K562 (cell line): ENCODE measurements around the gene TBCCD1. TPM values are rescaled to one million over a fixed set of nuclear protein-coding genes. Genes with fewer than 3 reads are reported as not detected.

Source experiments
- ATAC-seq: fragments of 200-7000 bp; cut with Tn5 transposase; 3 replicates; pipeline ENCODE4 v1.9.1; 2020; ENCODE audit warnings: moderate library complexity
- BruUV-seq: library from RNA; stranded (reverse); fragments of 400-500 nt; replicated peaks from 2 replicates; lab custom pipeline; 2021; lab: Mats Ljungman, UMichigan
- CTCF ChIA-PET: fragments of 300-600 bp; formaldehyde crosslinking; extraction: SDS; loops from one replicate; lab custom pipeline; 2021; ENCODE audit warnings: low intra/inter-chr PET ratio; lab: Yijun Ruan, JAX
- POLR2A ChIA-PET: fragments of 300-600, 350-650 bp; sonication (Branson Sonifier 250); formaldehyde crosslinking; extraction: SDS; loops from one replicate; lab custom pipeline; 2021; ENCODE audit warnings: antibody characterized with exemption, inconsistent platforms; lab: Yijun Ruan, JAX
- DNase-seq, 4 experiments: peaks; one replicate each; pipeline versions ENCODE4 v3.0.0 to v3.0.0-alpha.2; 2011 to 2018; ENCODE audit warnings: low spot score in 3 of 4, mixed read lengths in 3 of 4; ENCODE audit errors: extremely low read depth in 1 of 4
- FAIRE-seq: peaks from 2 replicates; lab custom pipeline; 2011; peaks lifted over from hg19 to GRCh38; lab: Jason Lieb, UNC
- H2AFZ ChIP-seq: 2 replicates; pipeline ENCODE4 v1.6.0; 2011; ENCODE audit warnings: low read depth, low read length, control low read depth, inconsistent platforms
- H3K27ac ChIP-seq: fragments of 200-600 bp; 3 replicates; pipeline ENCODE4 v1.8.0; 2011; ENCODE audit warnings: low read depth, mild to moderate bottlenecking, control low read depth, inconsistent platforms, low read length, moderate library complexity, mixed read lengths; ENCODE audit errors: extremely low read depth
- H3K27me3 ChIP-seq, 2 experiments: fragments of 300-600 bp in 1 of 2; 2 replicates in 1 of 2; 3 replicates in 1 of 2; pipeline versions ENCODE4 v1.6.0 to v1.8.0; 2011; ENCODE audit warnings: inconsistent platforms in 2 of 2, low read length in 2 of 2, mild to moderate bottlenecking in 1 of 2, mixed read lengths in 1 of 2, moderate library complexity in 1 of 2; ENCODE audit not compliant: control insufficient read depth in 2 of 2, insufficient read depth in 2 of 2
- H3K36me3 ChIP-seq: fragments of 300-600 bp; 3 replicates; pipeline ENCODE4 v1.8.0; 2011; ENCODE audit warnings: mild to moderate bottlenecking, low read length, inconsistent platforms; ENCODE audit not compliant: control insufficient read depth, insufficient read depth
- H3K4me1 ChIP-seq, 2 experiments: fragments of 200-600 bp in 1 of 2; replicated peaks in 1 of 2; 2 replicates in 1 of 2; 3 replicates in 1 of 2; pipeline versions ENCODE4 v1.5.1 to v1.8.0; 2011; ENCODE audit warnings: inconsistent platforms in 2 of 2, low read length in 2 of 2, mild to moderate bottlenecking in 1 of 2, mixed read lengths in 1 of 2, moderate library complexity in 1 of 2; ENCODE audit not compliant: control insufficient read depth in 2 of 2, insufficient read depth in 2 of 2
- H3K4me2 ChIP-seq: 2 replicates; pipeline ENCODE4 v1.6.1; 2011; ENCODE audit warnings: low read length, control low read depth, inconsistent platforms, mixed read lengths; ENCODE audit not compliant: insufficient read depth
- H3K4me3 ChIP-seq: fragments of 200-600 bp; sonication (generic), shearing (Covaris generic); 2 replicates; pipeline ENCODE4 v1.5.1; 2016; ENCODE audit warnings: control low read depth, inconsistent platforms
- H3K79me2 ChIP-seq: fragments of 200-600 bp; 3 replicates; pipeline ENCODE4 v1.8.0; 2011; ENCODE audit warnings: low read length, inconsistent platforms; ENCODE audit not compliant: control insufficient read depth, insufficient read depth
- H3K9ac ChIP-seq, 2 experiments: 2 replicates each; pipeline versions ENCODE4 v1.6.0 to v1.6.1; 2011; ENCODE audit warnings: low read depth in 2 of 2, low read length in 2 of 2, control low read depth in 1 of 2, inconsistent platforms in 1 of 2, mild to moderate bottlenecking in 1 of 2, mixed read lengths in 1 of 2; ENCODE audit not compliant: insufficient read depth in 1 of 2
- H3K9me1 ChIP-seq: one replicate; pipeline ENCODE4 v1.6.0; 2011; ENCODE audit warnings: inconsistent platforms, mild to moderate bottlenecking, low read length, moderate library complexity; ENCODE audit not compliant: control insufficient read depth, insufficient read depth
- H3K9me3 ChIP-seq: replicated peaks from 2 replicates; pipeline ENCODE4 v1.5.1; 2011; ENCODE audit warnings: low read depth, low read length, inconsistent platforms; ENCODE audit not compliant: control insufficient read depth, insufficient read depth
- H4K20me1 ChIP-seq: replicated peaks from 2 replicates; pipeline ENCODE4 v1.6.1; 2011; ENCODE audit warnings: low read length, inconsistent platforms, mixed read lengths; ENCODE audit not compliant: control insufficient read depth, insufficient read depth
- C11orf30 ChIP-seq: fragments of 450-650 bp; IDR thresholded peaks from 2 replicates; pipeline ENCODE4 v1.6.1; 2016; ENCODE audit warnings: low read depth, mild to moderate bottlenecking
- DPF2 ChIP-seq: fragments of 450-650 bp; IDR thresholded peaks from 2 replicates; pipeline ENCODE4 v1.6.1; 2016
- HOXB6 ChIP-seq: fragments of 250-450 bp; sonication (Bioruptor Pico); IDR thresholded peaks from 2 replicates; pipeline ENCODE4 v1.5.1; 2022; ENCODE audit warnings: mild to moderate bottlenecking, borderline replicate concordance
- MAFG ChIP-seq: fragments of 450-650 bp; conservative IDR thresholded peaks from 2 replicates; pipeline ENCODE4 v1.6.1; 2016; ENCODE audit warnings: missing genetic modification characterization, missing compliant biosample characterization
- MAFK ChIP-seq: IDR thresholded peaks from 2 replicates; pipeline ENCODE4 v1.6.1; 2011; ENCODE audit warnings: low read length, improper control_type of control experiment
- MEF2A ChIP-seq: IDR thresholded peaks from 2 replicates; pipeline ENCODE4 v1.6.1; 2011; ENCODE audit warnings: low read depth, mild to moderate bottlenecking, low read length, moderate library complexity; ENCODE audit not compliant: control insufficient read depth
- PTBP1 ChIP-seq: fragments of 200-400 bp; formaldehyde crosslinking; IDR thresholded peaks from 2 replicates; pipeline ENCODE4 v1.6.1; 2017; ENCODE audit warnings: low read depth, low read length
- PTTG1 ChIP-seq: fragments of 450-650 bp; IDR thresholded peaks from 2 replicates; pipeline ENCODE4 v1.6.1; 2016; ENCODE audit warnings: low read depth, mild to moderate bottlenecking, missing genetic modification characterization, missing compliant biosample characterization
- RCOR1 ChIP-seq, 2 experiments: IDR thresholded peaks; 2 replicates each; pipeline ENCODE4 v1.6.1; 2012; ENCODE audit warnings: low read depth in 2 of 2, low read length in 2 of 2, borderline replicate concordance in 1 of 2, improper control_type of control experiment in 1 of 2
- RFX7 ChIP-seq: fragments of 250-450 bp; sonication (Bioruptor Pico); IDR thresholded peaks from 2 replicates; pipeline ENCODE4 v1.5.1; 2021; ENCODE audit warnings: mild to moderate bottlenecking
- SMAD3 ChIP-seq: fragments of 450-650 bp; formaldehyde crosslinking; conservative IDR thresholded peaks from 2 replicates; pipeline ENCODE4 v1.4.0; 2020; ENCODE audit warnings: mild to moderate bottlenecking
- SMARCE1 ChIP-seq: fragments of 450-650 bp; IDR thresholded peaks from 2 replicates; pipeline ENCODE4 v1.7.1; 2016; ENCODE audit warnings: mild to moderate bottlenecking
- TCFL5 ChIP-seq: fragments of 250-450 bp; sonication (Bioruptor Pico); conservative IDR thresholded peaks from 2 replicates; pipeline ENCODE4 v1.6.1; 2021; ENCODE audit warnings: mild to moderate bottlenecking, moderate library complexity, matching md5 sums
- WHSC1 ChIP-seq: IDR thresholded peaks from one replicate; pipeline ENCODE4 v1.6.1; 2012; ENCODE audit warnings: low read length, control low read depth, inconsistent platforms
- ZBTB1 ChIP-seq: sonication (generic); formaldehyde crosslinking; IDR thresholded peaks from 2 replicates; pipeline ENCODE4 v1.8.1; 2023; ENCODE audit warnings: missing genetic modification reagents, low read depth, mild to moderate bottlenecking, borderline replicate concordance
- ZC3H11A ChIP-seq: IDR thresholded peaks from 2 replicates; pipeline ENCODE4 v1.6.1; 2012; ENCODE audit warnings: low read depth, low read length, improper control_type of control experiment
- ZFP36 ChIP-seq: fragments of 150-350 bp; IDR thresholded peaks from 2 replicates; pipeline ENCODE4 v1.6.1; 2018; ENCODE audit warnings: low read length, low read depth; ENCODE audit not compliant: partially characterized antibody
- ZNF316 ChIP-seq: fragments of 450-650 bp; IDR thresholded peaks from 2 replicates; pipeline ENCODE4 v1.6.1; 2016
- ZNF551 ChIP-seq: fragments of 250-450 bp; sonication (Bioruptor Pico); IDR thresholded peaks from 2 replicates; pipeline ENCODE4 v1.5.0; 2021; ENCODE audit warnings: mild to moderate bottlenecking, moderate library complexity
- WGBS: fragments of 100-300 bp; shearing (Covaris generic); methylation state at CpG from one replicate; pipeline ENCODE4 v1.1.6; 2016; ENCODE audit warnings: low coverage, mixed read lengths; ENCODE audit not compliant: insufficient coverage; ENCODE audit errors: missing lambda C conversion rate; 5-methylcytosine and 5-hydroxymethylcytosine counted together
- in situ Hi-C: fragments of 300-500 bp; cut with MboI; formaldehyde crosslinking; loops from 4 replicates; pipeline ENCODE4 v1.15.0; 2018; ENCODE audit warnings: inconsistent platforms, mixed read lengths
- intact Hi-C: fragments of 100-400 bp; cut with micrococcal nuclease; formaldehyde crosslinking; loops from 2 replicates; pipeline ENCODE4 v1.14.2; 2022
- polyA plus RNA-seq, 8 experiments: library from polyadenylated mRNA; depleted of rRNA in 4 of 8; stranded (reverse) in 5 of 8; unstranded in 3 of 8; fragments of >200 nt; fragmentation: Nextera tagmentation in 2 of 8; fragmentation: Illumina TruSeq in 1 of 8; extraction: Ambion mirVana in 2 of 8; extraction: Trizol in 1 of 8; gene quantifications; 2 replicates each; pipeline versions ENCODE4 v1.2.1 to v1.2.3, GENCODE V29; 2011 to 2014; ENCODE audit warnings: inconsistent platforms in 1 of 8, missing spikeins in 1 of 8
- total RNA-seq, 7 experiments: library from RNA; depleted of rRNA in 6 of 7; stranded (reverse); fragments of >200 nt in 6 of 7; fragmentation: Illumina TruSeq in 2 of 7; extraction: Trizol in 2 of 7; gene quantifications; 2 replicates each; pipeline versions ENCODE4 v1.2.1 to v1.2.3, GENCODE V29; 2011 to 2021; ENCODE audit warnings: low replicate concordance in 1 of 7
- TF ChIP-seq, protein P1 (sequence below): sonication (generic); formaldehyde crosslinking; IDR thresholded peaks from 2 replicates; pipeline ENCODE4 v1.4.0; 2020; ENCODE audit warnings: mild to moderate bottlenecking, missing genetic modification reagents

The TBCCD1 gene
- total and polyA plus RNA-seq, 9 of the 15 experiments (the other 6 are each of a cell fraction or from before 2014, with no cell fraction given): 17.7 to 31.1 (median 21.2) TPM

DNA sequence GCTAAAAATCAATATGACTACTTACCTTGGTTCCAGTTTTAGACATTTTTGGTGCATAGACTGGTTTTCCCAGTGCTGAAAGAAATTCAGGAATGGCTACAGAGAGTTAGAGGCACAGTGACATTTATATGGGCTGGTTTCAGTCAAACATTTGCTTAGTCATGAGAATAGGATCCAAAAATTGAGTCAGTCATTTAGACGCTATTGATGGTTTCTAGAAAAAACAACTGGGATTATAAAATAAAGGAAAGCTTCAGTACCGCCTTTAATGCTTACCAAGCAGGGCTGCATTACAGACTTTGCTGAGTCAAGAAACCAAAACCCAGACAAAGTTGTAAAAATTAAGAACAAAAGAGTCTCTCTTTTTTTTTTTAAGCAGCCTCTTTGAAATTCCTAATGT, 22.9 kb downstream of the TBCCD1 start, which contains the start of gene CRYGS:
Gene CRYGS (minus strand): TSS at position 100 of the 400 bp plus-strand sequence. CDS start 54 bp downstream, at position 46.
- no peaks in the 10 kb centered on the region for H3K79me2 ChIP-seq
- CTCF ChIA-PET: no interaction called here
- H3K9me1 ChIP-seq: no peaks in the 10 kb centered on the region
- no peak within 1 kb of the TSS for H3K4me3 ChIP-seq
- H3K27me3 ChIP-seq: no peaks in the 10 kb centered on the region
- intact Hi-C loops: loop anchor here (10.0 kb wide), 1 partner anchor 71 kb away; the partner anchor contains the start of gene AHSG
- ATAC-seq: no peak
- H3K9me3 ChIP-seq: no peaks in the 10 kb centered on the region
- POLR2A ChIA-PET: no interaction called here
- no peak for FAIRE-seq
- no peak within 1 kb of the TSS for H3K9ac ChIP-seq
- H3K27ac ChIP-seq: no peak within 1 kb of the TSS
- H3K4me1 ChIP-seq: no peaks in the 10 kb centered on the region
- no peaks in the 10 kb centered on the region for H4K20me1 ChIP-seq
- in situ Hi-C loops: loop anchor here (5.0 kb wide), 2 partner anchors 287 to 562 kb away; no protein-coding TSS in a partner anchor
- peaks cover 34% of the 10 kb centered on the region; the same call in 2 of the 3 replicates for H3K36me3 ChIP-seq
- BruUV-seq: no TSS peak
- H3K4me2 ChIP-seq: no peak within 1 kb of the TSS
- no peak for DNase-seq
- 91% methylated on average over 2 of the region's 2 CpGs for WGBS
- no peak within 1 kb of the TSS for H2AFZ ChIP-seq
- TF ChIP-seq RFX7 (CRISPR knock-in tag): no peak
- TF ChIP-seq HOXB6: no peak
- 0 out of 2 replicates have a peak, but pooled peaks have one; percentile 2 for TF ChIP-seq MAFK
- TF ChIP-seq ZNF551 (CRISPR knock-in tag): no peak
- TF ChIP-seq MAFG (tag): peak; percentile 35
- no peak for TF ChIP-seq SMAD3
- no peak for TF ChIP-seq ZBTB1 (CRISPR knock-in tag)
- TF ChIP-seq ZC3H11A: no peak
- TF ChIP-seq PTBP1: no peak
- TF ChIP-seq C11orf30: peak; percentile 36; the same call in 1 of the 2 replicates
- no peak for TF ChIP-seq PTTG1
- TF ChIP-seq ZNF316: peak; percentile 49; the same call in 1 of the 2 replicates
- no peak for TF ChIP-seq TCFL5 (CRISPR knock-in tag)
- TF ChIP-seq SMARCE1: no peak
- no peak for TF ChIP-seq DPF2
- no peak for TF ChIP-seq WHSC1
- TF ChIP-seq, protein P1, sequence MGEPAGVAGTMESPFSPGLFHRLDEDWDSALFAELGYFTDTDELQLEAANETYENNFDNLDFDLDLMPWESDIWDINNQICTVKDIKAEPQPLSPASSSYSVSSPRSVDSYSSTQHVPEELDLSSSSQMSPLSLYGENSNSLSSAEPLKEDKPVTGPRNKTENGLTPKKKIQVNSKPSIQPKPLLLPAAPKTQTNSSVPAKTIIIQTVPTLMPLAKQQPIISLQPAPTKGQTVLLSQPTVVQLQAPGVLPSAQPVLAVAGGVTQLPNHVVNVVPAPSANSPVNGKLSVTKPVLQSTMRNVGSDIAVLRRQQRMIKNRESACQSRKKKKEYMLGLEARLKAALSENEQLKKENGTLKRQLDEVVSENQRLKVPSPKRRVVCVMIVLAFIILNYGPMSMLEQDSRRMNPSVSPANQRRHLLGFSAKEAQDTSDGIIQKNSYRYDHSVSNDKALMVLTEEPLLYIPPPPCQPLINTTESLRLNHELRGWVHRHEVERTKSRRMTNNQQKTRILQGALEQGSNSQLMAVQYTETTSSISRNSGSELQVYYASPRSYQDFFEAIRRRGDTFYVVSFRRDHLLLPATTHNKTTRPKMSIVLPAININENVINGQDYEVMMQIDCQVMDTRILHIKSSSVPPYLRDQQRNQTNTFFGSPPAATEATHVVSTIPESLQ (CRISPR knock-in tag): no peak
- no peak for TF ChIP-seq ZFP36
- TF ChIP-seq RCOR1 (IDR thresholded peaks at IDR 0.05; ENCODE audit: borderline replicate concordance in 1 of 2, low read depth in 2 of 2, low read length in 2 of 2): no peak
- 0 out of 2 replicates have a peak, but pooled peaks have one; percentile 1 for TF ChIP-seq MEF2A
